ENCODE measurements around the gene NTM. TPM values are rescaled to one million over a fixed set of nuclear protein-coding genes. Genes with fewer than 3 reads are reported as not detected.
A peak's percentile ranks its signal among the peaks of the same experiment; 100 is the strongest.

The NTM gene
- total and polyA plus RNA-seq, 2 experiments from 2014 or later: 2.2 to 4.9 TPM

DNA sequence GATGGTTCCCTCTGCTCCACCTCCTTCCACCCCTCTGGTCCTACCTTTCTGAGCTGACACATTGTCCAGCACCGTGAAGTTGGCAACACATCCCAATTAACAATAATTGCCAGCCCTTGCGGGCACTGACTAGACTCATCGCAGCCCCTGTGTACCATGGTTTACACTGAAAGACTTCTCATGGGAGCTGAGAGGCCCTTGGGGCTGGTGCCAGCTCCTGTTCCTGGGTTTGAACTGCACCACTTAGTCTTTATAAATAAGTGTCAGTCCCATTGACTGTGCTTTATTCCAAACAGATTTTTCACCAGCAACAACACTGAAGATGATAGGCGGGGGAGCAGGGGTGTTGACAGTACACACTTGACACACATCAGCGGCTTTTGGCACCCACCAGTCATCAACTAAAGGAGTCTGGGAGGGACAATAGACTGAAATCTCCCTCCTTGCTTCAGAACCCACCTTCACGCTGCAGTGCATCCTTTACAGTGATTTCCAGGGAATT lies 447.3 kb downstream of the NTM start:
- Histone ChIP-seq H2AFZ (no peak overlapping the region), H3K4me2 (no peak overlapping the region), H3K9me3 (ENCODE audit: low read depth) (no peaks in the 10 kb centered on the region), H3K79me2 (no peaks in the 10 kb centered on the region), H3K27ac (no peak overlapping the region), H3K27me3 (peaks cover 21% of the 10 kb centered on the region), H3K9me2 (replicated peaks; ENCODE audit: insufficient read depth) (no peaks in the 10 kb centered on the region), H3K4me1 (ENCODE audit: insufficient read depth) (peaks cover 6% of the 10 kb centered on the region), H3K4me3 (no peak overlapping the region), H4K20me1 (ENCODE audit: insufficient read depth, poor library complexity, severe bottlenecking) (no peaks in the 10 kb centered on the region), H3K36me3 (replicated peaks; ENCODE audit: insufficient read depth, low read depth) (no peaks in the 10 kb centered on the region)
- TF ChIP-seq EZH2phosphoT487 (IDR thresholded peaks at IDR 0.05; ENCODE audit: low read depth, severe bottlenecking, unreplicated experiment) (no peak), EZH2 (IDR thresholded peaks at IDR 0.05; ENCODE audit: borderline replicate concordance) (no peak)
- TF ChIP-seq, protein P1, sequence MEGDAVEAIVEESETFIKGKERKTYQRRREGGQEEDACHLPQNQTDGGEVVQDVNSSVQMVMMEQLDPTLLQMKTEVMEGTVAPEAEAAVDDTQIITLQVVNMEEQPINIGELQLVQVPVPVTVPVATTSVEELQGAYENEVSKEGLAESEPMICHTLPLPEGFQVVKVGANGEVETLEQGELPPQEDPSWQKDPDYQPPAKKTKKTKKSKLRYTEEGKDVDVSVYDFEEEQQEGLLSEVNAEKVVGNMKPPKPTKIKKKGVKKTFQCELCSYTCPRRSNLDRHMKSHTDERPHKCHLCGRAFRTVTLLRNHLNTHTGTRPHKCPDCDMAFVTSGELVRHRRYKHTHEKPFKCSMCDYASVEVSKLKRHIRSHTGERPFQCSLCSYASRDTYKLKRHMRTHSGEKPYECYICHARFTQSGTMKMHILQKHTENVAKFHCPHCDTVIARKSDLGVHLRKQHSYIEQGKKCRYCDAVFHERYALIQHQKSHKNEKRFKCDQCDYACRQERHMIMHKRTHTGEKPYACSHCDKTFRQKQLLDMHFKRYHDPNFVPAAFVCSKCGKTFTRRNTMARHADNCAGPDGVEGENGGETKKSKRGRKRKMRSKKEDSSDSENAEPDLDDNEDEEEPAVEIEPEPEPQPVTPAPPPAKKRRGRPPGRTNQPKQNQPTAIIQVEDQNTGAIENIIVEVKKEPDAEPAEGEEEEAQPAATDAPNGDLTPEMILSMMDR (IDR thresholded peaks at IDR 0.05; ENCODE audit: poor library complexity): no peak
- 96% methylated on average over 6 of the region's 6 CpGs for WGBS (ENCODE audit: low lambda C conversion rate, missing lambda C conversion rate)
- DNase-seq (ENCODE audit: low spot score): no peak

DNA sequence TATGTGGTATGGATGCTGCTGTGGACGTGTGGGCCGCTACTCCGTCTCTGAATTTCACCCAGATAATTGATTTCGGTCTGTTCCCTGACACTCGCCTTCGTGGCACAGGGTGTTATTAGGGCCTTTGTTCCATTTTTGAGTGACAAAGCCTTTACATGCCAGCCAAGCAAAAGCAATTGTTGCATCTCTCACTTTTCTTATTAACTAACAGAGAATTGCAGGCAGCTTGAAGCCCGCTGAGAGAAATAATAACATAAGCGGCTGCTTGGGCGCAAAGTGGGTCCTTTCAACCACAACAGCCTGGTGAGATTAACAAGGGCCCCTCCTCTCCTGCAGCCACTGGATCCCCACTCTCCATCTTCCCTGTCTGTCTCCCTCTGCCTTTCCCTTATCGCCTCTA lies 449.4 kb downstream of the NTM start:
- WGBS (ENCODE audit: low lambda C conversion rate, missing lambda C conversion rate): 93% methylated on average over 10 of the region's 10 CpGs
- Histone ChIP-seq H4K20me1 (ENCODE audit: insufficient read depth, poor library complexity, severe bottlenecking) (no peaks in the 10 kb centered on the region), H3K27me3 (peaks cover 23% of the 10 kb centered on the region), H3K4me3 (no peak overlapping the region), H3K4me1 (ENCODE audit: insufficient read depth) (peaks cover 6% of the 10 kb centered on the region), H3K9me3 (ENCODE audit: low read depth) (no peaks in the 10 kb centered on the region), H3K27ac (no peak overlapping the region), H2AFZ (no peak overlapping the region), H3K36me3 (replicated peaks; ENCODE audit: insufficient read depth, low read depth) (no peaks in the 10 kb centered on the region), H3K4me2 (no peak overlapping the region), H3K79me2 (no peaks in the 10 kb centered on the region), H3K9me2 (replicated peaks; ENCODE audit: insufficient read depth) (no peaks in the 10 kb centered on the region)
- no peak for TF ChIP-seq EZH2phosphoT487 (IDR thresholded peaks at IDR 0.05; ENCODE audit: low read depth, severe bottlenecking, unreplicated experiment)
- no peak for TF ChIP-seq EZH2 (IDR thresholded peaks at IDR 0.05; ENCODE audit: borderline replicate concordance)
- TF ChIP-seq, protein P1 (IDR thresholded peaks at IDR 0.05; ENCODE audit: poor library complexity): no peak
- DNase-seq (ENCODE audit: low spot score): no peak

DNA sequence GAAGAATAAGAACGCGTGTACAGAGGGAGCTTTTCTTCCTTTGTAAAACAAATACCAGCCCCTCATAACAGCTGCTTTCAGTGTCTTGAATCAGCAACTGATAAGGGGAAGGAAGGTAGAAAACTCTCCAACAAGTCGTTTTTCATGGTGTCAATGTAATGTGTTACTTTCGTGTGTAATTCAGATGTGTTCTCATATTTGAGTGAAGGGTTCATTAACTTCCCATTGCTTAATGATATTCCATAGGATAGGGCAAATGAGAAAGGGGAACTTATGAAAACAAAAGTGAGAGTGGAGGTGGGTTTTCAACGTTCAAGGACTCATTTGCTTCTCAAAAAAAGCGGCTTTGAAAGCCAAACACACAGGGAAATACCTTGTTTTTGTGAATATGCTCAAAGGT lies 452.1 kb downstream of the NTM start:
- H3K9me3 ChIP-seq (ENCODE audit: low read depth): no peaks in the 10 kb centered on the region
- H3K4me2 ChIP-seq: no peak overlapping the region
- no peak overlapping the region for H3K4me3 ChIP-seq
- H3K79me2 ChIP-seq: no peaks in the 10 kb centered on the region
- no peaks in the 10 kb centered on the region for H3K4me1 ChIP-seq (ENCODE audit: insufficient read depth)
- H3K36me3 ChIP-seq (replicated peaks; ENCODE audit: insufficient read depth, low read depth): no peaks in the 10 kb centered on the region
- no peak for DNase-seq (ENCODE audit: low spot score)
- H2AFZ ChIP-seq: no peak overlapping the region
- H4K20me1 ChIP-seq (ENCODE audit: insufficient read depth, poor library complexity, severe bottlenecking): no peaks in the 10 kb centered on the region
- peaks cover 23% of the 10 kb centered on the region for H3K27me3 ChIP-seq
- WGBS (ENCODE audit: low lambda C conversion rate, missing lambda C conversion rate): 52% methylated on average over 6 of the region's 6 CpGs
- TF ChIP-seq EZH2phosphoT487 (IDR thresholded peaks at IDR 0.05; ENCODE audit: low read depth, severe bottlenecking, unreplicated experiment) (no peak), EZH2 (IDR thresholded peaks at IDR 0.05; ENCODE audit: borderline replicate concordance) (no peak)
- TF ChIP-seq, protein P1 (IDR thresholded peaks at IDR 0.05; ENCODE audit: poor library complexity): no peak
- no peak overlapping the region for H3K27ac ChIP-seq
- no peaks in the 10 kb centered on the region for H3K9me2 ChIP-seq (replicated peaks; ENCODE audit: insufficient read depth)

DNA sequence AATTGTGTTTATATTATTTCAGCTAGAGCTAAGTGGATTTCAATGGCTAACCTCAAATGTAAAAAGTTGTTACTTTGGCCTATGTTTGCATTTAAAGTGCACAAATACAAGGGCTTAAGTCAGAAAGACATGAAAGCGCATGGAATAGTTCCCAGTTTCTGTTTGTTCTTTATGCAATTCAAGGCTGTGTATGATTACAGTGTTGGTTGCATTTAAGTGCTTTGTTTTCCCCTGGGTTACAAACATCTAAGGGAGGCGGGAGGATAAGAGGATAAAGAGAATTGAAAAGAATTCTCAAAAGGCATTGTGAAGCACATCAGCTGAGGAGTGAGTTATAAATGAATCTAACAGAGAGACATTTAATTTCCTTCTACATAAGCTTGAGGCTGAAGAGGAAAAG lies 453.4 kb downstream of the NTM start:
- H3K27me3 ChIP-seq: peaks cover 23% of the 10 kb centered on the region
- H3K27ac ChIP-seq: peak overlapping the region; percentile 5
- no peaks in the 10 kb centered on the region for H3K9me2 ChIP-seq (replicated peaks; ENCODE audit: insufficient read depth)
- no peaks in the 10 kb centered on the region for H3K4me1 ChIP-seq (ENCODE audit: insufficient read depth)
- WGBS (ENCODE audit: low lambda C conversion rate, missing lambda C conversion rate): 58% methylated on average over 2 of the region's 2 CpGs
- no peaks in the 10 kb centered on the region for H3K79me2 ChIP-seq
- no peaks in the 10 kb centered on the region for H4K20me1 ChIP-seq (ENCODE audit: insufficient read depth, poor library complexity, severe bottlenecking)
- no peaks in the 10 kb centered on the region for H3K36me3 ChIP-seq (replicated peaks; ENCODE audit: insufficient read depth, low read depth)
- no peak overlapping the region for H3K4me2 ChIP-seq
- no peak for DNase-seq (ENCODE audit: low spot score)
- H2AFZ ChIP-seq: no peak overlapping the region
- TF ChIP-seq EZH2 (IDR thresholded peaks at IDR 0.05; ENCODE audit: borderline replicate concordance) (no peak), EZH2phosphoT487 (IDR thresholded peaks at IDR 0.05; ENCODE audit: low read depth, severe bottlenecking, unreplicated experiment) (no peak)
- TF ChIP-seq, protein P1 (IDR thresholded peaks at IDR 0.05; ENCODE audit: poor library complexity): no peak
- no peaks in the 10 kb centered on the region for H3K9me3 ChIP-seq (ENCODE audit: low read depth)
- no peak overlapping the region for H3K4me3 ChIP-seq

Measured in hepatocyte (in vitro differentiated cells).